Keratinocyte (primary cell): ENCODE data around the gene MYBPHL. TPM values are rescaled to one million over a fixed set of nuclear protein-coding genes. Genes with fewer than 3 reads are reported as not detected.

Experiments
- DNase-seq: peaks from one replicate; pipeline ENCODE4 v3.0.0-alpha.2; 2011; ENCODE audit warnings: low read depth, missing footprints, low spot score
- FAIRE-seq: peaks from 2 replicates; lab custom pipeline; 2011; peaks lifted over from hg19 to GRCh38; lab: Jason Lieb, UNC
- H2AFZ ChIP-seq: 2 replicates; pipeline ENCODE4 v1.6.0; 2012; ENCODE audit warnings: low read length, control low read depth, inconsistent platforms; ENCODE audit not compliant: control insufficient read depth
- H3K27ac ChIP-seq: 2 replicates; pipeline ENCODE4 v1.5.1; 2011; ENCODE audit warnings: low read length; ENCODE audit not compliant: control insufficient read depth, insufficient read depth
- H3K27me3 ChIP-seq: 3 replicates; pipeline ENCODE4 v1.6.0; 2011; ENCODE audit warnings: low read length; ENCODE audit not compliant: control insufficient read depth, insufficient read depth; ENCODE audit errors: extremely low read depth
- H3K36me3 ChIP-seq, 2 experiments: 2 replicates in 1 of 2; 3 replicates in 1 of 2; pipeline ENCODE4 v1.5.1; 2011; ENCODE audit warnings: low read length in 2 of 2, mild to moderate bottlenecking in 1 of 2; ENCODE audit not compliant: control insufficient read depth in 2 of 2, insufficient read depth in 2 of 2; ENCODE audit errors: extremely low read depth in 1 of 2
- H3K4me1 ChIP-seq: 3 replicates; pipeline ENCODE4 v1.5.1; 2011; ENCODE audit warnings: low read length; ENCODE audit not compliant: control insufficient read depth, insufficient read depth; ENCODE audit errors: extremely low read depth
- H3K4me2 ChIP-seq: 3 replicates; pipeline ENCODE4 v1.6.0; 2011; ENCODE audit warnings: low read depth, low read length; ENCODE audit not compliant: control insufficient read depth, insufficient read depth; ENCODE audit errors: extremely low read depth
- H3K4me3 ChIP-seq, 3 experiments: fragments of 200-600 bp in 1 of 3; sonication (generic) in 1 of 3; 2 replicates in 2 of 3; 3 replicates in 1 of 3; pipeline ENCODE4 v1.5.1; 2011 to 2016; ENCODE audit warnings: low read length in 3 of 3, mild to moderate bottlenecking in 3 of 3, control low read depth in 2 of 3, inconsistent platforms in 1 of 3, low read depth in 1 of 3, mixed read lengths in 1 of 3, mixed run types in 1 of 3, moderate library complexity in 1 of 3; ENCODE audit not compliant: control insufficient read depth in 2 of 3, insufficient read depth in 2 of 3; ENCODE audit errors: extremely low read depth in 1 of 3
- H3K79me2 ChIP-seq: 2 replicates; pipeline ENCODE4 v1.6.0; 2012; ENCODE audit warnings: low read length; ENCODE audit not compliant: control insufficient read depth, insufficient read depth
- H3K9ac ChIP-seq: 3 replicates; pipeline ENCODE4 v1.6.0; 2011; ENCODE audit warnings: low read length; ENCODE audit not compliant: control insufficient read depth, insufficient read depth; ENCODE audit errors: extremely low read depth
- H3K9me1 ChIP-seq: 3 replicates; pipeline ENCODE4 v1.6.0; 2011; ENCODE audit warnings: low read length; ENCODE audit not compliant: control insufficient read depth, insufficient read depth; ENCODE audit errors: extremely low read depth
- H3K9me3 ChIP-seq: 2 replicates; pipeline ENCODE4 v1.5.1; 2012; ENCODE audit warnings: low read depth, low read length; ENCODE audit not compliant: control insufficient read depth
- H4K20me1 ChIP-seq: 3 replicates; pipeline ENCODE4 v1.6.0; 2011; ENCODE audit warnings: low read length; ENCODE audit not compliant: control insufficient read depth, insufficient read depth; ENCODE audit errors: extremely low read depth
- CTCF ChIP-seq, 3 experiments: IDR thresholded peaks in 1 of 3; conservative IDR thresholded peaks in 1 of 3; optimal IDR thresholded peaks in 1 of 3; 2 replicates in 2 of 3; 3 replicates in 1 of 3; pipeline versions ENCODE3 to v1.5.1; 2011; ENCODE audit warnings: low read length in 3 of 3, mild to moderate bottlenecking in 3 of 3, moderate library complexity in 2 of 3, control low read depth in 1 of 3, inconsistent platforms in 1 of 3; ENCODE audit not compliant: insufficient read depth in 2 of 3; ENCODE audit errors: extremely low read depth in 1 of 3
- EZH2 ChIP-seq: IDR thresholded peaks from one replicate; pipeline ENCODE4 v1.6.1; 2012; ENCODE audit warnings: inconsistent platforms, mild to moderate bottlenecking, low read length, moderate library complexity
- dilution Hi-C: fragments of 300-500 bp; cut with MboI; formaldehyde crosslinking; loops from one replicate; pipeline ENCODE4 v1.7.0; 2020; ENCODE audit warnings: low sequenced_read_pairs; ENCODE audit not compliant: extremely low pct_ligation_motif_present
- polyA plus RNA-seq, 5 experiments: library from polyadenylated mRNA; depleted of rRNA in 3 of 5; stranded (reverse) in 3 of 5; stranded (forward) in 1 of 5; unstranded in 1 of 5; fragments of >200 nt; gene quantifications; 1 replicate in 1 of 5; 2 replicates in 3 of 5; 3 replicates in 1 of 5; pipeline versions ENCODE4 v1.2.1 to v1.2.3, GENCODE V29; 2011 to 2012; ENCODE audit warnings: missing spikeins in 2 of 5, low read depth in 1 of 5, low replicate concordance in 1 of 5

Gene MYBPHL
- polyA plus RNA-seq, 1 donor (not counting 4 experiments of a cell fraction or from before 2014, with no cell fraction given): 1.1 TPM

DNA sequence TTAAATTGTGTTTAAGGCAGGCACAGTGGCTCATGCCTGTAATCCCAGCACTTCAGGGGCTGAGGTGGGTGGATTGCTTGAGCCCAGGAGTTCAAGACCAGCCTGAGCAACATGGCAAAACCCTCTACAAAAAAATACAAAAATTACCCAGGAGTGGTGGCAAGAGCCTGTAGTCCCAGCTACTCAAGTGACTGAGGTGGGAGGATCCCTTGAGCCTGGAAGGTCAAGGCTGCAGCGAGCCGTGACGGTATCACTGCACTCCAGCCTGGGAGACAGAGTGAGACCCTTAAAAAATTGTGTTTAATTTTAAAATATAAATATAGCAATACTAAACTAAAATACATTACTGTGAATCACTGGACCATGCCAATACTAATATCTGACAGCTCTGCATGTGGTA lies 48.1 kb upstream of the MYBPHL start:
- Histone ChIP-seq H3K4me2 (no peak overlapping the region), H3K79me2 (no peaks in the 10 kb centered on the region), H3K4me3 (no peak overlapping the region), H3K9ac (no peak overlapping the region), H4K20me1 (no peaks in the 10 kb centered on the region), H3K4me1 (no peaks in the 10 kb centered on the region), H3K27me3 (no peaks in the 10 kb centered on the region), H3K36me3 (no peaks in the 10 kb centered on the region), H2AFZ (no peak overlapping the region), H3K9me3 (no peaks in the 10 kb centered on the region), H3K9me1 (no peaks in the 10 kb centered on the region), H3K27ac (no peak overlapping the region)
- FAIRE-seq (no peak), DNase-seq (no peak)
- TF ChIP-seq EZH2 (no peak), CTCF (optimal IDR thresholded peaks at IDR 0.05 in 1 of 3, IDR thresholded peaks at IDR 0.05 in 1 of 3, conservative IDR thresholded peaks at IDR 0.05 in 1 of 3; ENCODE audit: extremely low read depth in 1 of 3, insufficient read depth in 2 of 3, low read length in 3 of 3) (no peak)
- dilution Hi-C loops: no loop called here

GRCh38 chr1:109351457-109351856 lies 44.6 kb upstream of the MYBPHL start:
- dilution Hi-C loops: no loop called here
- no peak overlapping the region for H3K4me2 ChIP-seq

More at GRCh38 chr1:109351457-109351856, 44.6 kb upstream of the MYBPHL start:
- Histone ChIP-seq H3K9ac (no peak overlapping the region), H2AFZ (no peak overlapping the region), H3K9me1 (no peaks in the 10 kb centered on the region), H3K79me2 (no peaks in the 10 kb centered on the region), H3K27ac (no peak overlapping the region), H3K36me3 (no peaks in the 10 kb centered on the region), H3K9me3 (no peaks in the 10 kb centered on the region), H3K27me3 (no peaks in the 10 kb centered on the region), H3K4me1 (no peaks in the 10 kb centered on the region), H4K20me1 (no peaks in the 10 kb centered on the region), H3K4me3 (no peak overlapping the region)
- no peak for DNase-seq
- TF ChIP-seq CTCF (optimal IDR thresholded peaks at IDR 0.05 in 1 of 3, IDR thresholded peaks at IDR 0.05 in 1 of 3, conservative IDR thresholded peaks at IDR 0.05 in 1 of 3; ENCODE audit: extremely low read depth in 1 of 3, insufficient read depth in 2 of 3, low read length in 3 of 3) (no peak), EZH2 (no peak)
- no peak for FAIRE-seq
